Tibial nerve (tissue), 4 donors: ENCODE data around the gene CTSS. TPM values are rescaled to one million over a fixed set of nuclear protein-coding genes. Genes with fewer than 3 reads are reported as not detected.

Source experiments
- DNase-seq, 2 donors: peaks; one replicate each; pipeline ENCODE4 v3.0.0-alpha.2; 2019; ENCODE audit warnings: low spot score in 2 of 2
- H3K27ac ChIP-seq, 4 donors: fragments of 200-600 bp; sonication (generic) in 3 of 4; one replicate each; pipeline ENCODE4 v1.5.1; 2017 to 2019; ENCODE audit warnings: mild to moderate bottlenecking in 1 of 4
- H3K27me3 ChIP-seq, 2 donors: fragments of 200-600 bp; sonication (generic) in 1 of 2; one replicate each; pipeline versions ENCODE4 v1.5.1 to v1.6.0; 2017 to 2019
- H3K36me3 ChIP-seq, 3 donors: fragments of 200-600 bp; sonication (generic); one replicate each; pipeline ENCODE4 v1.5.1; 2018 to 2019
- H3K4me1 ChIP-seq, 4 donors: fragments of 200-600 bp; sonication (generic) in 3 of 4; one replicate each; pipeline ENCODE4 v1.5.1; 2017 to 2019
- H3K4me3 ChIP-seq, 4 donors: fragments of 200-600 bp; sonication (generic) in 3 of 4; one replicate each; pipeline ENCODE4 v1.5.1; 2017 to 2019; ENCODE audit warnings: mild to moderate bottlenecking in 1 of 4, moderate library complexity in 1 of 4
- H3K9me3 ChIP-seq, 4 donors: fragments of 200-600 bp; sonication (generic) in 3 of 4; one replicate each; pipeline ENCODE4 v1.5.1; 2017 to 2019
- CTCF ChIP-seq, 5 experiments: fragments of 200-600 bp in 3 of 5; fragments of 450-650 bp in 2 of 5; sonication (generic) in 3 of 5; IDR thresholded peaks; one replicate each; pipeline ENCODE4 v1.5.1; 2016 to 2019; ENCODE audit warnings: antibody characterized with exemption in 5 of 5, mild to moderate bottlenecking in 3 of 5, moderate library complexity in 2 of 5
- EP300 ChIP-seq, 2 donors: sonication (generic); formaldehyde crosslinking; IDR thresholded peaks; one replicate each; pipeline ENCODE4 v1.6.1; 2017; ENCODE audit warnings: antibody characterized with exemption in 2 of 2, mild to moderate bottlenecking in 1 of 2
- POLR2A ChIP-seq, 2 donors: fragments of 450-650 bp; IDR thresholded peaks; one replicate each; pipeline ENCODE4 v1.6.1; 2017; ENCODE audit warnings: antibody characterized with exemption in 2 of 2, mild to moderate bottlenecking in 2 of 2, moderate library complexity in 2 of 2
- WGBS, 2 donors: methylation state at CpG; one replicate each; pipeline ENCODE4 v1.1.5; 2018; 5-methylcytosine and 5-hydroxymethylcytosine counted together
- total RNA-seq, 4 donors: library from RNA; depleted of rRNA; stranded (reverse); fragments of >200 nt; gene quantifications; one replicate each; pipeline ENCODE4 v1.1.0, GENCODE V29; 2016

Gene CTSS
- total RNA-seq, 4 donors from 2014 or later, result 29.7 to 57.7 (median 41.3) TPM

- no peaks in the 10 kb centered on the region for H3K9me3 ChIP-seq
- no peaks in the 10 kb centered on the region for H3K4me1 ChIP-seq
- H3K36me3 ChIP-seq, result peaks cover 0 to 30% (median 0%) of the 10 kb centered on the region in 3 donors
- no peak overlapping the region for H3K27ac ChIP-seq
- TF ChIP-seq CTCF (IDR thresholded peaks at IDR 0.05), result no peak
- no peak for TF ChIP-seq POLR2A (IDR thresholded peaks at IDR 0.05)
- no peak for TF ChIP-seq EP300 (IDR thresholded peaks at IDR 0.05)
- H3K27me3 ChIP-seq, result no peaks in the 10 kb centered on the region
- 89 to 92% methylated on average over 8 of the region's 8 CpGs for WGBS, 2 donors
- no peak for DNase-seq
- H3K4me3 ChIP-seq, result no peak overlapping the region
These were observed 15.8 kb downstream of the CTSS start for GRCh38 chr1:150749720-150750311.

DNA sequence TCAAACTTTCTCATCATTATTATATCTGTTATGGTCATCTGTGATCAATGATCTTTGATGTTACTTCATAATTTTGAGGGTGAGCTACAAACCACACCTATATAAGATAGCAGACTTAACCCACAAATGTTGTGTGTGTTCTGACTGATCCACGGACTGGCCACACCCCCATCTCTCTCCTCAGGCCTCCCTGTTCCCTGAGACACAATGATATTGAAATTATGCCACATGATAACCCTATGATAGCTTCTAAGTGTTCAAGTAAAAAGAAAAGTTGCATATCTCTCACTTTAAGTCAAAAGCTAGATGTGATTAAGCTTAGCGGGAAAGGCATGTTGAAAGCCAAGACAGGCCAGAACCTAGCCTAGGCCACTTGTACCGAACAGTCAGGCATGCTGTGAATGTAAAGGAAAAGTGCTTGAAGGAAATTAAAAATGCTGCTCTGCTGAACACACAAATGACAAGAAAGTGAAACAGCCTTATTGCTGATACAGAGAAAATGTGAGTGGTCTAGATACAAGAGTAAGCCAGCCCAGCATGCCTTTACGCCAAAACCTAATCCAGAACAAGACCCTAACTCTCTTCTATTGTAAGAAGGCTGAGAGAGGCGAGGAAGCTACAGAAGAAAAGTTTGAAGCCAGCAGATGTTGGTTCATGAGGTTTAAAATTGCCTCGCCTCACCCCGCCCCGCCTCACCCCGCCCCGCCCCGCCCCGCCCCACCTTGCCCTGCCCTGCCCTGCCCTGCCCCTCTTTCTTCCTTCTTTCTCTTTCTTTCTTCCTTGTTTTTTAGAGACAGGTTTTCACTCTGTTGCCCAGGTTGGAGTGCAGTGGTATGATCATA is 16.5 kb downstream of the CTSS start:
- H3K36me3 ChIP-seq, result peaks cover 0 to 25% (median 0%) of the 10 kb centered on the region in 3 donors
- WGBS, 2 donors, result 88 to 91% methylated on average over 12 of the region's 12 CpGs
- no peak for TF ChIP-seq CTCF (IDR thresholded peaks at IDR 0.05)
- H3K4me1 ChIP-seq, result no peaks in the 10 kb centered on the region
- no peak overlapping the region for H3K4me3 ChIP-seq
- no peak overlapping the region for H3K27ac ChIP-seq
- no peak for DNase-seq
- no peaks in the 10 kb centered on the region for H3K9me3 ChIP-seq
- no peaks in the 10 kb centered on the region for H3K27me3 ChIP-seq

DNA sequence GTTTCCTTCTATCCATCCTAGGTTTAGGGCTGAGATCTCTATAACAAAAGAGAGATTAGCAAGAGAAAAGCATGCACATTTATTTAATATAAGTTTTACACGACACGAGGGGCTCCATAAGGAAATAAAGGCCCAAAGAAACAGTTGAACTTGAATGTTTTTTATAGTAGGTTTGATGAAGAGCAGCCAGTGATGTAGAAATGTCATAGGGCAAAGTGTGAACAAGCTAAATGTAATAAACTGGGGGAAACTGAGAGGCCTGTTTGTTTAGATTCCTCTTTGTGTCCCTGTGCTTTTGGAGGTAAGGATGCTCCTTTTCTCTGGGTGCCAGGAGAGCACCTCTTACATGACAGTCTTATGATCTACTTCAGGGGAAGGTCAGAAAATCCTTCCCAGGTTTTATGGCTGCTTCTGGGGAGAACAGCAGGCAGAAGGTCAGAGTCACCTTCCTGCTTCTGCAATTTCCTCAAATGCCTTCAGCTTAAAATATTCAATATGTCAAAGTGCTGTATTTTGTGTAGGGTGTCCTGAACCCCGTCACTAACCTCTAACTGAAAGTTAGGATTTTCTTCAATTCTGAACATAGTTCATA is 35.4 kb downstream of the CTSS start:
- Histone ChIP-seq H3K36me3 (peaks cover 0 to 5% (median 0%) of the 10 kb centered on the region in 3 donors), H3K9me3 (no peaks in the 10 kb centered on the region), H3K4me1 (no peaks in the 10 kb centered on the region), H3K27me3 (no peaks in the 10 kb centered on the region), H3K27ac (no peak overlapping the region), H3K4me3 (no peak overlapping the region)
- no peak for DNase-seq
- TF ChIP-seq CTCF (IDR thresholded peaks at IDR 0.05) (no peak), POLR2A (IDR thresholded peaks at IDR 0.05) (no peak), EP300 (IDR thresholded peaks at IDR 0.05) (no peak)
- WGBS, 2 donors, result 50 to 54% methylated on average over 3 of the region's 3 CpGs

GRCh38 chr1:150724336-150724735 is 41.2 kb downstream of the CTSS start:
- H3K36me3 ChIP-seq, result no peaks in the 10 kb centered on the region
- H3K27me3 ChIP-seq, result no peaks in the 10 kb centered on the region
- no peak for DNase-seq
- 67 to 73% methylated on average over 2 of the region's 2 CpGs for WGBS, 2 donors
- TF ChIP-seq CTCF (IDR thresholded peaks at IDR 0.05), result no peak
- TF ChIP-seq EP300 (IDR thresholded peaks at IDR 0.05), result no peak
- no peak for TF ChIP-seq POLR2A (IDR thresholded peaks at IDR 0.05)
- H3K4me3 ChIP-seq, result no peak overlapping the region
- no peak overlapping the region for H3K27ac ChIP-seq
- no peaks in the 10 kb centered on the region for H3K4me1 ChIP-seq
- no peaks in the 10 kb centered on the region for H3K9me3 ChIP-seq

GRCh38 chr1:150720703-150721102 is 44.9 kb downstream of the CTSS start, which contains the start of gene HORMAD1:
TSS of gene HORMAD1 (minus strand) at chr1:150720895. CDS start at chr1:150719505, 1,390 bp downstream.
- no peak for DNase-seq
- no peaks in the 10 kb centered on the region for H3K27me3 ChIP-seq
- H3K27ac ChIP-seq, result no peak within 1 kb of the TSS
- H3K9me3 ChIP-seq, result no peaks in the 10 kb centered on the region
- WGBS, 2 donors, result 95 to 96% methylated on average over 24 of the region's 24 CpGs
- TF ChIP-seq POLR2A (IDR thresholded peaks at IDR 0.05), result no peak
- TF ChIP-seq EP300 (IDR thresholded peaks at IDR 0.05), result no peak
- TF ChIP-seq CTCF (IDR thresholded peaks at IDR 0.05), result no peak
- H3K36me3 ChIP-seq, result no peaks in the 10 kb centered on the region
- H3K4me3 ChIP-seq, result no peak within 1 kb of the TSS
- H3K4me1 ChIP-seq, result no peaks in the 10 kb centered on the region
